ENCODE data around the gene JPH4. TPM values are rescaled to one million over a fixed set of nuclear protein-coding genes. Genes with fewer than 3 reads are reported as not detected.

Gene JPH4
- total and polyA plus RNA-seq, 2 experiments from 2014 or later = not detected

DNA sequence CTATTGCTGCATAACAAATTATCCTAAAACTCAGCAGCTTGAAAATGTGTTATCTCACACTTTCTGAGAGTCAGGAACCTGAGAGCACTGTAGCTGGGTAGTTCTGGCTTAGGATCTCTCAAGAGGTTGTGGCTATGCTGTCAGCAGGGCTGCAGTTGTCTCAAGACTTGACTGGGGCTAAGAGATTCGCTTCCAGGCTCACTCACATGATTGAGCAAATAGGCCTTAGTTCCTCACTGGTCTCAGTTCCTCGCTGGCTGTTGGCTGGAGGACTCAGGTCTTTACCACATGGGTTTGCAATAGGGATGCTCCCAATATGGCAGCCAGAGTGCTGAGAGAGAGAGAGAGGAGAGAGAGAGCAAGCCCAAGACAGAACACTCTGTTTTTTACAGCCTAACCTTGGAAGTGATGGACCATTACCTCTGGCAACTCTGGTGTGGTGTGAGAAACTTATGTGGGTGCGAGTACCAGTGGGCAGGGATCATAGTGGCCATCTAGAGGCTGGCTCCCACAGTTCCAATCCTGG is 41.6 kb upstream of the JPH4 start:
- Histone ChIP-seq H3K4me1 (ENCODE audit: insufficient read depth) (no peaks in the 10 kb centered on the region), H3K9me2 (ENCODE audit: insufficient read depth) (no peaks in the 10 kb centered on the region), H3F3A (ENCODE audit: insufficient read depth) (no peaks in the 10 kb centered on the region), H2AFZ (no peak overlapping the region), H3K79me2 (ENCODE audit: insufficient read depth) (no peaks in the 10 kb centered on the region), H3K9ac (no peak overlapping the region), H4K20me1 (ENCODE audit: insufficient read depth) (no peaks in the 10 kb centered on the region), H3K4me3 (no peak overlapping the region), H3K36me3 (ENCODE audit: low read depth) (no peaks in the 10 kb centered on the region), H3K9me3 (ENCODE audit: low read depth) (no peaks in the 10 kb centered on the region), H3K27me3 (replicated peaks; ENCODE audit: insufficient read depth) (no peaks in the 10 kb centered on the region; the same call in 1 of the 2 replicates), H3K4me2 (ENCODE audit: unreplicated experiment) (no peak overlapping the region), H3K27ac (no peak overlapping the region)
- no peak for DNase-seq
- in situ Hi-C loops (cut with MboI) = no loop called here
- TF ChIP-seq EZH2phosphoT487 (IDR thresholded peaks at IDR 0.05; ENCODE audit: insufficient read depth, low read depth) = no peak
- TF ChIP-seq EZH2 (IDR thresholded peaks at IDR 0.05; ENCODE audit: insufficient read depth, poor library complexity, severe bottlenecking) = no peak
- 16 to 21% methylated on average over 3 of the region's 3 CpGs for WGBS, 2 experiments (ENCODE audit: low coverage in 1 of 2, low lambda C conversion rate in 2 of 2, missing lambda C conversion rate in 2 of 2)

DNA sequence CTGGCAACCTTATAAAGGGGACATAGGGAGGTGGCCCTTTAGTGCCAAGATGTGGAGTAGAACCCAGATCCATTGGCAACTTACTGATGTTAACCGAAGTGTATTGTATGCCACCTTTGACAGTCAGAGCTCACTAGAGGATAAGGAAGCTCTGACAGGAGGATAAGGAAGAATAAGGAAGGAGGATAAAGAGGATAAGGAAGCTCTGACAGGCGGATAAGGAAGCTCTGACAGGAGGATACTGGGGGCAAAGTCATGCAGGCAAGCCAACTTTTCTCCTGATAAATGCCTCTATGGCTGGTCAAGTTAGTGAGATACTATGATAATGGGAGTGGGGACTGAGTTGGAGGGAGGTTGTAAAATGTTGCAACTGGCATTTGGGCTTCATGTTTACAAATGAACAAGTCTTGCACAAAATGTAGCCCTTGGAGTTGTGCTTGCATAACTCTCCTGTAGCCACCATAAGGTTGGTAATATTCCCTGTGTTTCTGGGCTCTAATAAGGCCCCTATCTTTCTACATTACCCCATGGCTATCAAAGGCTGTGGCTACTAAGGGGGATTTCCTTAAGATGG is 39.9 kb upstream of the JPH4 start:
- H3K9me3 ChIP-seq (ENCODE audit: low read depth) = no peaks in the 10 kb centered on the region
- no peaks in the 10 kb centered on the region for H3K9me2 ChIP-seq (ENCODE audit: insufficient read depth)
- no peaks in the 10 kb centered on the region for H4K20me1 ChIP-seq (ENCODE audit: insufficient read depth)
- no peak overlapping the region for H3K4me3 ChIP-seq
- H2AFZ ChIP-seq = no peak overlapping the region
- peaks cover 5% of the 10 kb centered on the region for H3K27me3 ChIP-seq (replicated peaks; ENCODE audit: insufficient read depth)
- no peak overlapping the region for H3K27ac ChIP-seq
- H3K4me1 ChIP-seq (ENCODE audit: insufficient read depth) = no peaks in the 10 kb centered on the region
- in situ Hi-C loops (cut with MboI) = no loop called here
- WGBS, 2 experiments (ENCODE audit: low coverage in 1 of 2, low lambda C conversion rate in 2 of 2, missing lambda C conversion rate in 2 of 2) = 11 to 28% methylated on average over 2 of the region's 2 CpGs
- no peaks in the 10 kb centered on the region for H3K79me2 ChIP-seq (ENCODE audit: insufficient read depth)
- TF ChIP-seq EZH2phosphoT487 (IDR thresholded peaks at IDR 0.05; ENCODE audit: insufficient read depth, low read depth) = no peak
- TF ChIP-seq EZH2 (IDR thresholded peaks at IDR 0.05; ENCODE audit: insufficient read depth, poor library complexity, severe bottlenecking) = no peak
- no peaks in the 10 kb centered on the region for H3K36me3 ChIP-seq (ENCODE audit: low read depth)
- no peak for DNase-seq
- H3F3A ChIP-seq (ENCODE audit: insufficient read depth) = no peaks in the 10 kb centered on the region
- no peak overlapping the region for H3K9ac ChIP-seq
- no peak overlapping the region for H3K4me2 ChIP-seq (ENCODE audit: unreplicated experiment)

DNA sequence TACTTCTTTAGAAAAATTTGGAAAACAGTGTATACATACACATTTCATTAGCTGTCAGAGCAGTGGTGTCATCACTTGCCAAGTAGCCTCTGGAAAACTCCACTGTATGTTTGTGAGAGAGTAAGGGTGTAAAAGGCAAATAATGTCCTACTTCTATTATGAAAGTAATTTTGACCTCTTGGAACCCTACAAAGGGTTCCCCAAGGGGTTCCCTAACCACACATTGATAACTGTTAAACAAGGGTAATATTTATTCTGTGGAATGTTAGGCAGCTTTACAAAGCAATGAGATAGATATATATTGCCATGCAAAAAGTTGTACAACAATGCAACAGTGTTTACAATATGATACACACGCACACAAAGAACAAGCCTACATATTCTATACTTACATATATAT is 38.9 kb upstream of the JPH4 start:
- WGBS, 2 experiments (ENCODE audit: low coverage in 1 of 2, low lambda C conversion rate in 2 of 2, missing lambda C conversion rate in 2 of 2) = 22% methylated on average over 1 of the region's 1 CpG
- Histone ChIP-seq H3K4me2 (ENCODE audit: unreplicated experiment) (no peak overlapping the region), H3K27ac (no peak overlapping the region), H3K9ac (no peak overlapping the region), H3K36me3 (ENCODE audit: low read depth) (no peaks in the 10 kb centered on the region), H3K79me2 (ENCODE audit: insufficient read depth) (no peaks in the 10 kb centered on the region), H3K4me1 (ENCODE audit: insufficient read depth) (no peaks in the 10 kb centered on the region), H3K4me3 (no peak overlapping the region), H3F3A (ENCODE audit: insufficient read depth) (no peaks in the 10 kb centered on the region), H3K9me3 (ENCODE audit: low read depth) (no peaks in the 10 kb centered on the region), H2AFZ (no peak overlapping the region), H4K20me1 (ENCODE audit: insufficient read depth) (no peaks in the 10 kb centered on the region), H3K27me3 (replicated peaks; ENCODE audit: insufficient read depth) (peaks cover 13% of the 10 kb centered on the region), H3K9me2 (ENCODE audit: insufficient read depth) (no peaks in the 10 kb centered on the region)
- in situ Hi-C loops (cut with MboI) = no loop called here
- TF ChIP-seq EZH2 (IDR thresholded peaks at IDR 0.05; ENCODE audit: insufficient read depth, poor library complexity, severe bottlenecking) (no peak), EZH2phosphoT487 (IDR thresholded peaks at IDR 0.05; ENCODE audit: insufficient read depth, low read depth) (no peak)
- DNase-seq = no peak

DNA sequence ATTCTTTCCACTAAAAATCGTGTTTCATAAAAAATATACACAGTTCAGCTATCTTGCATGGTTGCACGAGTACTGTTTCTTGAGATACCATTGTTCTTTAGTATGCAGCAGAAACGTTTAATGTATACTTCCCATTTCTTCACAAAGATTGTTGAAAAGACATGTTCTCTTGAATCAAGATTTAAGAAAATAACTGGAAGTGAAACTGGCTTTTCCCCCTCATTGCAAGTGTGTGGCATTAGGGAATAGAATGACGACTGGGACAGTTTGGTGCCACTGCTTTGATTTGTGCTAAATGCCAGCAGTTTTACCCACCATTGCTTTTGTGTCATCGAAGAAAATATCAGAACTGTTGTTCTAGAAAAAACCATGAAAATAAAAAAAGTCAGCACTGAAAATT is 37.3 kb upstream of the JPH4 start:
- no peaks in the 10 kb centered on the region for H3K9me3 ChIP-seq (ENCODE audit: low read depth)
- no peaks in the 10 kb centered on the region for H3K9me2 ChIP-seq (ENCODE audit: insufficient read depth)
- H3K4me3 ChIP-seq = no peak overlapping the region
- no peaks in the 10 kb centered on the region for H3K36me3 ChIP-seq (ENCODE audit: low read depth)
- no peak for DNase-seq
- no peak overlapping the region for H3K9ac ChIP-seq
- no peaks in the 10 kb centered on the region for H4K20me1 ChIP-seq (ENCODE audit: insufficient read depth)
- H3K27ac ChIP-seq = no peak overlapping the region
- WGBS, 2 experiments (ENCODE audit: low coverage in 1 of 2, low lambda C conversion rate in 2 of 2, missing lambda C conversion rate in 2 of 2) = 20 to 22% methylated on average over 5 of the region's 5 CpGs
- H3K4me1 ChIP-seq (ENCODE audit: insufficient read depth) = no peaks in the 10 kb centered on the region
- no peaks in the 10 kb centered on the region for H3F3A ChIP-seq (ENCODE audit: insufficient read depth)
- H3K4me2 ChIP-seq (ENCODE audit: unreplicated experiment) = no peak overlapping the region
- H2AFZ ChIP-seq = no peak overlapping the region
- no peaks in the 10 kb centered on the region for H3K79me2 ChIP-seq (ENCODE audit: insufficient read depth)
- in situ Hi-C loops (cut with MboI) = no loop called here
- H3K27me3 ChIP-seq (replicated peaks; ENCODE audit: insufficient read depth) = peaks cover 18% of the 10 kb centered on the region
- no peak for TF ChIP-seq EZH2phosphoT487 (IDR thresholded peaks at IDR 0.05; ENCODE audit: insufficient read depth, low read depth)
- TF ChIP-seq EZH2 (IDR thresholded peaks at IDR 0.05; ENCODE audit: insufficient read depth, poor library complexity, severe bottlenecking) = no peak
